Endothelial cell of umbilical vein (primary cell): Measurements from ENCODE around the gene MYOZ3.
A peak's percentile ranks its signal among the peaks of the same experiment; 100 is the strongest.

Experiments used
- EZH2 ChIP-seq: IDR thresholded peaks from 2 replicates; pipeline ENCODE4 v1.6.1; 2012; ENCODE audit warnings: borderline replicate concordance, low read depth, mild to moderate bottlenecking, moderate library complexity, low read length, inconsistent platforms; ENCODE audit not compliant: severe bottlenecking
- FOS ChIP-seq: IDR thresholded peaks from 2 replicates; pipeline ENCODE4 v1.6.1; 2011; ENCODE audit warnings: mild to moderate bottlenecking, low read length, moderate library complexity, borderline replicate concordance; ENCODE audit not compliant: insufficient read depth
- GATA2 ChIP-seq: IDR thresholded peaks from 2 replicates; pipeline ENCODE4 v1.7.0; 2011; ENCODE audit warnings: low read depth, mild to moderate bottlenecking, moderate library complexity, mixed read lengths, low read length; ENCODE audit not compliant: insufficient read length, insufficient read depth
- JUN ChIP-seq: IDR thresholded peaks from 2 replicates; pipeline ENCODE4 v1.6.1; 2011; ENCODE audit warnings: borderline replicate concordance, low read depth; ENCODE audit not compliant: insufficient read length, insufficient read depth
- POLR2A ChIP-seq: IDR thresholded peaks from 2 replicates; pipeline ENCODE4 v1.6.1; 2012; ENCODE audit warnings: low read depth, mild to moderate bottlenecking, control low read depth, low read length
- POLR2AphosphoS5 ChIP-seq: IDR thresholded peaks from 2 replicates; pipeline ENCODE4 v1.6.1; 2012; ENCODE audit warnings: low read depth, mild to moderate bottlenecking, control low read depth, low read length, moderate library complexity; ENCODE audit not compliant: insufficient read depth
- TF ChIP-seq, protein P1 (sequence below), 2 donors: IDR thresholded peaks; 1 replicate in 1 of 2; 2 replicates in 1 of 2; pipeline ENCODE4 v1.5.1; 2011; ENCODE audit warnings: low read length in 2 of 2, mild to moderate bottlenecking in 2 of 2, moderate library complexity in 2 of 2, control low read depth in 1 of 2, inconsistent platforms in 1 of 2, low read depth in 1 of 2; ENCODE audit not compliant: insufficient read depth in 1 of 2; ENCODE audit errors: extremely low read depth in 1 of 2
- TF ChIP-seq, protein P2 (sequence below): IDR thresholded peaks from 2 replicates; pipeline ENCODE4 v1.6.1; 2011; ENCODE audit not compliant: insufficient read depth, insufficient read length

DNA sequence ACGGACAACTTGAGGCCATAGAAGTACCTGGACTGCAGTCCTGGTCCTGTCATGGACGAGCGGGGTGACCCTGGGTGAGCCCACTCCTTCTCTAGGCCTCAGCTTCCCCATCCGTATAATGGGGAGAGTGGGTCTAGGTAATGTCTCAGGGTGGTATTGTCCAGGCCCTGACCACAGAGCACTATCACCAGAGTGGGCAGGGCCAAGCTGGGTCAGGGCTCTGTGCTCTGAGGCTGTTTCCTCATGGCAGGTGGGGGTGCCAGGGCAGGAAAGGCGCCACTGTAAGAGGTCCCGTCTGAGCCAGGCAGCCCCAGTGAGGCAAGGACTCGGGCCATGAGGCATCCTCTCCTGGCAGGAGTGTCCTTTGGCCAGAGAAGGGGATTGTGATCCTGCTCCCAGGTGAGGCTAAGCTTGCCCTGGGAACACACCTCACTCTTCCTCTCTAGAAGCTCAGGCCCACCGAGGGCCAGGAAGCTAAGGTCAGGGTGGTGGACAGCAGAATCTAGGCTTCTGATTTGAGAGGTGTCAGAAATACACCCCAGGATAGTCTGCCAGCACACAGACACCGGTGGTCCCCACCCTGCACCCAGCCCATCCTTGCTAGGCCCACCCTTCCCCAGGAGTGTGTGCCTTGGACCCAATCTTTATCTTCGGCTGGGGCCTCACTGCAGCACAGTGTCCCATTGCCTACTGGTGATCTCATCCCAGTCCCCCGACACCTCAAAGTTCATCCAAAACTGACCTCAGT is 1.5 kb upstream of the MYOZ3 start:
- TF ChIP-seq POLR2A (no peak), JUN (no peak), GATA2 (no peak), EZH2 (peak; percentile 52), POLR2AphosphoS5 (no peak), FOS (no peak)
- TF ChIP-seq, protein P1, sequence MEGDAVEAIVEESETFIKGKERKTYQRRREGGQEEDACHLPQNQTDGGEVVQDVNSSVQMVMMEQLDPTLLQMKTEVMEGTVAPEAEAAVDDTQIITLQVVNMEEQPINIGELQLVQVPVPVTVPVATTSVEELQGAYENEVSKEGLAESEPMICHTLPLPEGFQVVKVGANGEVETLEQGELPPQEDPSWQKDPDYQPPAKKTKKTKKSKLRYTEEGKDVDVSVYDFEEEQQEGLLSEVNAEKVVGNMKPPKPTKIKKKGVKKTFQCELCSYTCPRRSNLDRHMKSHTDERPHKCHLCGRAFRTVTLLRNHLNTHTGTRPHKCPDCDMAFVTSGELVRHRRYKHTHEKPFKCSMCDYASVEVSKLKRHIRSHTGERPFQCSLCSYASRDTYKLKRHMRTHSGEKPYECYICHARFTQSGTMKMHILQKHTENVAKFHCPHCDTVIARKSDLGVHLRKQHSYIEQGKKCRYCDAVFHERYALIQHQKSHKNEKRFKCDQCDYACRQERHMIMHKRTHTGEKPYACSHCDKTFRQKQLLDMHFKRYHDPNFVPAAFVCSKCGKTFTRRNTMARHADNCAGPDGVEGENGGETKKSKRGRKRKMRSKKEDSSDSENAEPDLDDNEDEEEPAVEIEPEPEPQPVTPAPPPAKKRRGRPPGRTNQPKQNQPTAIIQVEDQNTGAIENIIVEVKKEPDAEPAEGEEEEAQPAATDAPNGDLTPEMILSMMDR (IDR thresholded peaks at IDR 0.05; ENCODE audit: extremely low read depth in 1 of 2, insufficient read depth in 1 of 2, low read depth in 1 of 2, low read length in 2 of 2), result no peak
- TF ChIP-seq, protein P2, sequence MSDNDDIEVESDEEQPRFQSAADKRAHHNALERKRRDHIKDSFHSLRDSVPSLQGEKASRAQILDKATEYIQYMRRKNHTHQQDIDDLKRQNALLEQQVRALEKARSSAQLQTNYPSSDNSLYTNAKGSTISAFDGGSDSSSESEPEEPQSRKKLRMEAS, result no peak
